OCI-LY7 (cell line): ENCODE data around the gene PLA2G4C. TPM values are rescaled to one million over a fixed set of nuclear protein-coding genes. Genes with fewer than 3 reads are reported as not detected.

Experiments
- BruUV-seq: library from RNA; stranded (reverse); fragments of 400-500 nt; replicated peaks from 2 replicates; lab custom pipeline; 2021; lab: Mats Ljungman, UMichigan
- CTCF ChIA-PET: fragments of 300-600 bp; sonication (Branson Sonifier 250); formaldehyde crosslinking; loops from one replicate; lab custom pipeline; 2022; ENCODE audit warnings: antibody characterized with exemption; ENCODE audit not compliant: unreplicated experiment; lab: Charles Lee
- POLR2A ChIA-PET: fragments of 300-600 bp; sonication (Branson Sonifier 250); formaldehyde crosslinking; loops from one replicate; lab custom pipeline; 2022; ENCODE audit warnings: antibody characterized with exemption; lab: Charles Lee
- DNase-seq: peaks from one replicate; pipeline ENCODE4 v3.0.0-alpha.2; 2015; ENCODE audit warnings: low spot score
- H2AFZ ChIP-seq: fragments of 200-600 bp; sonication (generic), shearing (Covaris generic); 2 replicates; pipeline ENCODE4 v1.6.1; 2014; ENCODE audit warnings: mild to moderate bottlenecking, antibody characterized with exemption, low read length, moderate library complexity
- H3K27ac ChIP-seq: fragments of 200-600 bp; sonication (generic); 2 replicates; pipeline ENCODE4 v1.5.1; 2014; ENCODE audit warnings: mixed run types, low read depth, mild to moderate bottlenecking, moderate library complexity, low read length, inconsistent platforms; ENCODE audit not compliant: poor library complexity, severe bottlenecking
- H3K36me3 ChIP-seq: fragments of 200-600 bp; sonication (generic); 2 replicates; pipeline ENCODE4 v1.6.1; 2014; ENCODE audit warnings: mild to moderate bottlenecking, antibody characterized with exemption, low read length, moderate library complexity, mixed read lengths; ENCODE audit not compliant: insufficient read depth
- H3K4me1 ChIP-seq: fragments of 200-600 bp; sonication (generic); 2 replicates; pipeline ENCODE4 v1.5.1; 2014; ENCODE audit warnings: mild to moderate bottlenecking, low read length; ENCODE audit not compliant: insufficient read depth, poor library complexity, severe bottlenecking
- H3K4me2 ChIP-seq: fragments of 200-600 bp; sonication (generic); 2 replicates; pipeline ENCODE4 v1.6.1; 2014; ENCODE audit warnings: mild to moderate bottlenecking, low read length
- H3K4me3 ChIP-seq: fragments of 200-600 bp; sonication (generic); 2 replicates; pipeline ENCODE4 v1.5.1; 2014; ENCODE audit warnings: mild to moderate bottlenecking, low read depth, low read length; ENCODE audit not compliant: poor library complexity, severe bottlenecking
- H3K79me2 ChIP-seq: fragments of 200-600 bp; sonication (generic); 2 replicates; pipeline ENCODE4 v1.6.1; 2016; ENCODE audit warnings: low read depth, mild to moderate bottlenecking, low read length, moderate library complexity, mixed read lengths; ENCODE audit not compliant: insufficient read depth
- H3K9me2 ChIP-seq: fragments of 200-600 bp; sonication (generic); 2 replicates; pipeline ENCODE4 v1.6.1; 2016; ENCODE audit warnings: mild to moderate bottlenecking, low read length, mixed read lengths; ENCODE audit not compliant: insufficient read depth
- H3K9me3 ChIP-seq: fragments of 200-600 bp; sonication (generic); 2 replicates; pipeline ENCODE4 v1.6.1; 2014; ENCODE audit warnings: mild to moderate bottlenecking, mixed run types, low read length, mixed read lengths
- H4K20me1 ChIP-seq: fragments of 200-600 bp; sonication (generic); 2 replicates; pipeline ENCODE4 v1.6.1; 2014; ENCODE audit warnings: mild to moderate bottlenecking, antibody characterized with exemption, low read length, moderate library complexity, mixed read lengths; ENCODE audit not compliant: insufficient read depth
- CTCF ChIP-seq: fragments of 200-600 bp; sonication (generic); conservative IDR thresholded peaks from 2 replicates; pipeline ENCODE4 v1.5.1; 2014; ENCODE audit warnings: mild to moderate bottlenecking, antibody characterized with exemption, low read length, moderate library complexity, mixed read lengths
- EZH2phosphoT487 ChIP-seq: fragments of 200-600 bp; sonication (generic); IDR thresholded peaks from 2 replicates; pipeline ENCODE4 v1.6.1; 2018; ENCODE audit warnings: low read depth, borderline replicate concordance, mild to moderate bottlenecking, mixed run types, antibody characterized with exemption, low read length, moderate library complexity, mixed read lengths
- intact Hi-C: fragments of 100-400 bp; cut with micrococcal nuclease; formaldehyde crosslinking; loops from one replicate; pipeline ENCODE4 v1.10.0; 2022; ENCODE audit not compliant: unreplicated experiment
- total RNA-seq, 2 experiments: library from RNA; depleted of rRNA in 1 of 2; stranded (reverse); fragments of >200 nt in 1 of 2; shearing (Covaris generic) in 1 of 2; gene quantifications; 2 replicates each; pipeline ENCODE4 v1.2.3, GENCODE V29; 2014 to 2022

Gene PLA2G4C
- total RNA-seq, 2 experiments from 2014 or later = 0.98 to 1.4 TPM

- intact Hi-C loops = no loop called here
- no peak for DNase-seq
- Histone ChIP-seq H3K9me3 (no peaks in the 10 kb centered on the region), H3K27ac (no peak within 1 kb of the TSS), H3K79me2 (no peaks in the 10 kb centered on the region), H3K4me1 (no peaks in the 10 kb centered on the region), H3K9me2 (no peaks in the 10 kb centered on the region), H3K4me3 (no peak within 1 kb of the TSS), H3K4me2 (no peak within 1 kb of the TSS), H3K36me3 (no peaks in the 10 kb centered on the region), H4K20me1 (no peaks in the 10 kb centered on the region), H2AFZ (no peak within 1 kb of the TSS)
- no TSS peak for BruUV-seq
- ChIA-PET POLR2A (no interaction called here), CTCF (no interaction called here)
- TF ChIP-seq EZH2phosphoT487 = no peak
- no peak for TF ChIP-seq CTCF
Measured at GRCh38 chr19:48043675-48044258, 66.8 kb downstream of the PLA2G4C start, which contains the start of gene CABP5. Gene CABP5 (minus strand): TSS chr19:48044079. CDS start chr19:48043922, 157 bp downstream.

- ChIA-PET CTCF (no interaction called here), POLR2A (no interaction called here)
- H4K20me1 ChIP-seq = no peaks in the 10 kb centered on the region
- no peak overlapping the region for H2AFZ ChIP-seq
- no peaks in the 10 kb centered on the region for H3K36me3 ChIP-seq
- H3K9me3 ChIP-seq = peaks cover under 1% of the 10 kb centered on the region; the same call in 1 of the 2 replicates
- no peaks in the 10 kb centered on the region for H3K79me2 ChIP-seq
- TF ChIP-seq CTCF = no peak
- no peak for TF ChIP-seq EZH2phosphoT487
- no peak overlapping the region for H3K4me3 ChIP-seq
- no peaks in the 10 kb centered on the region for H3K4me1 ChIP-seq
- H3K9me2 ChIP-seq = no peaks in the 10 kb centered on the region
- BruUV-seq = no TSS peak
- H3K4me2 ChIP-seq = no peak overlapping the region
- H3K27ac ChIP-seq = no peak overlapping the region
- DNase-seq = no peak
- intact Hi-C loops = no loop called here
Measured at GRCh38 chr19:48041877-48042580, 68.6 kb downstream of the PLA2G4C start.

- Histone ChIP-seq H3K4me3 (no peak overlapping the region), H3K36me3 (no peaks in the 10 kb centered on the region), H3K4me2 (no peak overlapping the region), H3K27ac (no peak overlapping the region), H3K79me2 (no peaks in the 10 kb centered on the region), H2AFZ (no peak overlapping the region), H3K9me3 (peaks cover 11% of the 10 kb centered on the region), H4K20me1 (no peaks in the 10 kb centered on the region), H3K4me1 (no peaks in the 10 kb centered on the region), H3K9me2 (no peaks in the 10 kb centered on the region)
- ChIA-PET CTCF (no interaction called here), POLR2A (no interaction called here)
- TF ChIP-seq EZH2phosphoT487 = no peak
- TF ChIP-seq CTCF = no peak
- BruUV-seq = no TSS peak
- no peak for DNase-seq
- intact Hi-C loops = no loop called here
Measured at GRCh38 chr19:48036765-48037164, 73.9 kb downstream of the PLA2G4C start.
